H7 (cell line): ENCODE data around the gene ADIG. TPM values are rescaled to one million over a fixed set of nuclear protein-coding genes. Genes with fewer than 3 reads are reported as not detected.
"Not testable (repeated sequence)": the region's sequence is repeated elsewhere in the genome, so short reads cannot be mapped to it uniquely, and the experiment has no call there.

Experiments used
- DNase-seq: peaks from one replicate; pipeline ENCODE4 v3.0.0; 2012
- H3K27me3 ChIP-seq: 2 replicates; pipeline ENCODE4 v1.6.0; 2011; ENCODE audit warnings: mild to moderate bottlenecking, low read length; ENCODE audit not compliant: control insufficient read depth, insufficient read depth
- H3K36me3 ChIP-seq: replicated peaks from 2 replicates; pipeline ENCODE4 v1.5.1; 2011; ENCODE audit warnings: low read length; ENCODE audit not compliant: control insufficient read depth, insufficient read depth
- H3K4me3 ChIP-seq: 2 replicates; pipeline ENCODE4 v1.5.1; 2011; ENCODE audit warnings: low read depth, mild to moderate bottlenecking, control low read depth, low read length, moderate library complexity; ENCODE audit not compliant: insufficient read depth
- total RNA-seq: library from RNA; depleted of rRNA; stranded (reverse); fragments of >200 nt; shearing (Covaris generic); gene quantifications from 2 replicates; pipeline ENCODE4 v1.2.3, GENCODE V29; 2014

The ADIG gene
- total RNA-seq, 1 experiment from 2014 or later, result not detected

GRCh38 chr20:38586181-38586525 is 5.2 kb downstream of the ADIG start:
- no peaks in the 10 kb centered on the region for H3K36me3 ChIP-seq
- no peak overlapping the region for H3K4me3 ChIP-seq
- H3K27me3 ChIP-seq, result no peaks in the 10 kb centered on the region
- DNase-seq, result no peak

- Histone ChIP-seq H3K36me3 (no peaks in the 10 kb centered on the region), H3K27me3 (no peaks in the 10 kb centered on the region), H3K4me3 (no peak overlapping the region)
- DNase-seq, result no peak
Observed at GRCh38 chr20:38588303-38588702, 7.3 kb downstream of the ADIG start.

GRCh38 chr20:38589351-38589750 is 8.4 kb downstream of the ADIG start:
- no peak overlapping the region for H3K4me3 ChIP-seq
- no peak for DNase-seq
- H3K36me3 ChIP-seq, result no peaks in the 10 kb centered on the region
- H3K27me3 ChIP-seq, result no peaks in the 10 kb centered on the region

- no peak overlapping the region for H3K4me3 ChIP-seq
- no peaks in the 10 kb centered on the region for H3K36me3 ChIP-seq
- H3K27me3 ChIP-seq, result no peaks in the 10 kb centered on the region
- no peak for DNase-seq
Observed at GRCh38 chr20:38589967-38590675, 9.1 kb downstream of the ADIG start.

- DNase-seq, result peak; percentile 32
- Histone ChIP-seq H3K27me3 (no peaks in the 10 kb centered on the region), H3K36me3 (no peaks in the 10 kb centered on the region), H3K4me3 (no peak overlapping the region)
Observed at GRCh38 chr20:38590676-38591473, 9.9 kb downstream of the ADIG start.

- no peaks in the 10 kb centered on the region for H3K36me3 ChIP-seq
- no peak overlapping the region for H3K4me3 ChIP-seq
- no peaks in the 10 kb centered on the region for H3K27me3 ChIP-seq
- DNase-seq, result peak; percentile 10
Observed at GRCh38 chr20:38591474-38592410, 10.7 kb downstream of the ADIG start.

- H3K36me3 ChIP-seq, DNase-seq, H3K4me3 ChIP-seq, H3K27me3 ChIP-seq: not testable (repeated sequence)
Observed at GRCh38 chr20:38592411-38592790, 11.4 kb downstream of the ADIG start.

GRCh38 chr20:38594281-38594680 is 13.3 kb downstream of the ADIG start:
- not testable (repeated sequence) for H3K36me3 ChIP-seq, H3K4me3 ChIP-seq, H3K27me3 ChIP-seq, DNase-seq

GRCh38 chr20:38595886-38596285 is 14.9 kb downstream of the ADIG start:
- not testable (repeated sequence) for DNase-seq, H3K36me3 ChIP-seq, H3K4me3 ChIP-seq, H3K27me3 ChIP-seq

GRCh38 chr20:38599410-38599882 is 18.4 kb downstream of the ADIG start:
- peak; percentile 43 for DNase-seq

GRCh38 chr20:38600057-38600456 is 19.1 kb downstream of the ADIG start:
- no peak overlapping the region for H3K4me3 ChIP-seq
- DNase-seq, result no peak
- no peaks in the 10 kb centered on the region for H3K36me3 ChIP-seq
- no peaks in the 10 kb centered on the region for H3K27me3 ChIP-seq

More at GRCh38 chr20:38599410-38599882, 18.4 kb downstream of the ADIG start:
- no peaks in the 10 kb centered on the region for H3K36me3 ChIP-seq
- H3K4me3 ChIP-seq, result no peak overlapping the region
- H3K27me3 ChIP-seq, result no peaks in the 10 kb centered on the region

GRCh38 chr20:38601216-38602184 is 20.5 kb downstream of the ADIG start, which contains the start of gene ARHGAP40:
ARHGAP40 (plus strand) TSS chr20:38601809.
- H3K27me3 ChIP-seq, result no peaks in the 10 kb centered on the region
- H3K36me3 ChIP-seq, result no peaks in the 10 kb centered on the region
- peak; percentile 91 for DNase-seq
- peak within 1 kb of the TSS; percentile 65 for H3K4me3 ChIP-seq

- peak; percentile 54 for DNase-seq
- H3K36me3 ChIP-seq, result no peaks in the 10 kb centered on the region
- H3K4me3 ChIP-seq, result peak overlapping the region; percentile 65
- H3K27me3 ChIP-seq, result no peaks in the 10 kb centered on the region
Observed at GRCh38 chr20:38602185-38602581, 21.2 kb downstream of the ADIG start.
